IPS DF 6.9 (cell line): Measurements from ENCODE around the gene ALK.

Experiments used
- DNase-seq: peaks from one replicate; pipeline ENCODE4 v3.0.0-alpha.2; 2013; ENCODE audit warnings: low read depth, low spot score
- H3K27ac ChIP-seq: one replicate; pipeline ENCODE4 v1.5.1; 2013; ENCODE audit warnings: low read length, control low read depth
- H3K27me3 ChIP-seq: 2 replicates; pipeline ENCODE4 v1.6.1; 2013; ENCODE audit warnings: mild to moderate bottlenecking, low read length; ENCODE audit not compliant: control insufficient read depth, insufficient read depth
- H3K36me3 ChIP-seq: 2 replicates; pipeline ENCODE4 v1.6.1; 2013; ENCODE audit warnings: low read length; ENCODE audit not compliant: control insufficient read depth, insufficient read depth
- H3K4me1 ChIP-seq: 2 replicates; pipeline ENCODE4 v1.6.1; 2013; ENCODE audit warnings: low read length; ENCODE audit not compliant: control insufficient read depth, insufficient read depth
- H3K4me3 ChIP-seq: 2 replicates; pipeline ENCODE4 v1.5.1; 2013; ENCODE audit warnings: mild to moderate bottlenecking, low read length
- H3K9me3 ChIP-seq: 2 replicates; pipeline ENCODE4 v1.6.1; 2013; ENCODE audit warnings: low read length, inconsistent platforms; ENCODE audit not compliant: control insufficient read depth, insufficient read depth
- WGBS: extraction: QIAGEN DNeasy Blood & Tissue Kit; methylation state at CpG from one replicate; pipeline ENCODE4 v1.1.7; 2013; ENCODE audit warnings: mixed read lengths, missing lambda C conversion rate; ENCODE audit not compliant: insufficient read length, insufficient coverage; 5-methylcytosine and 5-hydroxymethylcytosine counted together

Gene ALK

GRCh38 chr2:29747786-29748470 lies 173.5 kb downstream of the ALK start:
- Histone ChIP-seq H3K4me3 (no peak overlapping the region), H3K9me3 (no peaks in the 10 kb centered on the region), H3K4me1 (no peaks in the 10 kb centered on the region), H3K36me3 (no peaks in the 10 kb centered on the region), H3K27ac (no peak overlapping the region), H3K27me3 (no peaks in the 10 kb centered on the region)
- no peak for DNase-seq
- no CpG with 5 or more reads among the region's 3 CpGs for WGBS

GRCh38 chr2:29744976-29745375 lies 176.4 kb downstream of the ALK start:
- WGBS = no CpG with 5 or more reads among the region's 3 CpGs
- H3K36me3 ChIP-seq = no peaks in the 10 kb centered on the region
- DNase-seq = no peak
- H3K4me1 ChIP-seq = no peaks in the 10 kb centered on the region
- no peak overlapping the region for H3K27ac ChIP-seq
- no peaks in the 10 kb centered on the region for H3K27me3 ChIP-seq
- no peaks in the 10 kb centered on the region for H3K9me3 ChIP-seq
- H3K4me3 ChIP-seq = no peak overlapping the region

- no peak for DNase-seq
- no peak overlapping the region for H3K27ac ChIP-seq
- H3K4me1 ChIP-seq = no peaks in the 10 kb centered on the region
- no peak overlapping the region for H3K4me3 ChIP-seq
- H3K27me3 ChIP-seq = no peaks in the 10 kb centered on the region
- no peaks in the 10 kb centered on the region for H3K36me3 ChIP-seq
- WGBS = no CpG with 5 or more reads among the region's 3 CpGs
- H3K9me3 ChIP-seq = no peaks in the 10 kb centered on the region
These were observed 177.9 kb downstream of the ALK start for GRCh38 chr2:29743516-29743915.

- H3K4me3 ChIP-seq = no peak overlapping the region
- no peaks in the 10 kb centered on the region for H3K36me3 ChIP-seq
- DNase-seq = no peak
- H3K27ac ChIP-seq = no peak overlapping the region
- H3K4me1 ChIP-seq = no peaks in the 10 kb centered on the region
- no peaks in the 10 kb centered on the region for H3K9me3 ChIP-seq
- WGBS = no CpG with 5 or more reads among the region's 2 CpGs
- H3K27me3 ChIP-seq = no peaks in the 10 kb centered on the region
These were observed 178.7 kb downstream of the ALK start for GRCh38 chr2:29742656-29743055.

GRCh38 chr2:29741132-29741531 lies 180.3 kb downstream of the ALK start:
- Histone ChIP-seq H3K4me3 (no peak overlapping the region), H3K27ac (no peak overlapping the region), H3K27me3 (no peaks in the 10 kb centered on the region), H3K9me3 (no peaks in the 10 kb centered on the region), H3K36me3 (no peaks in the 10 kb centered on the region), H3K4me1 (no peaks in the 10 kb centered on the region)
- no CpG with 5 or more reads among the region's 4 CpGs for WGBS
- no peak for DNase-seq

GRCh38 chr2:29733965-29734364 lies 187.4 kb downstream of the ALK start:
- Histone ChIP-seq H3K27me3 (no peaks in the 10 kb centered on the region), H3K4me3 (no peak overlapping the region), H3K4me1 (peaks cover 3% of the 10 kb centered on the region), H3K9me3 (no peaks in the 10 kb centered on the region), H3K36me3 (no peaks in the 10 kb centered on the region), H3K27ac (no peak overlapping the region)
- no peak for DNase-seq
- no CpG with 5 or more reads among the region's 4 CpGs for WGBS

GRCh38 chr2:29733213-29733612 lies 188.2 kb downstream of the ALK start:
- no CpG with 5 or more reads among the region's 1 CpG for WGBS
- Histone ChIP-seq H3K27ac (no peak overlapping the region), H3K36me3 (no peaks in the 10 kb centered on the region), H3K27me3 (no peaks in the 10 kb centered on the region), H3K9me3 (no peaks in the 10 kb centered on the region), H3K4me1 (peaks cover 3% of the 10 kb centered on the region), H3K4me3 (no peak overlapping the region)
- DNase-seq = no peak

GRCh38 chr2:29731948-29732347 lies 189.4 kb downstream of the ALK start:
- Histone ChIP-seq H3K36me3 (no peaks in the 10 kb centered on the region), H3K4me3 (no peak overlapping the region), H3K27ac (no peak overlapping the region), H3K9me3 (no peaks in the 10 kb centered on the region), H3K4me1 (peaks cover 3% of the 10 kb centered on the region), H3K27me3 (no peaks in the 10 kb centered on the region)
- no CpG with 5 or more reads among the region's 2 CpGs for WGBS
- DNase-seq = no peak

- no peak overlapping the region for H3K27ac ChIP-seq
- no peaks in the 10 kb centered on the region for H3K9me3 ChIP-seq
- no peaks in the 10 kb centered on the region for H3K27me3 ChIP-seq
- no peak overlapping the region for H3K4me3 ChIP-seq
- no peak for DNase-seq
- H3K4me1 ChIP-seq = peaks cover 3% of the 10 kb centered on the region
- H3K36me3 ChIP-seq = no peaks in the 10 kb centered on the region
- WGBS = no CpG with 5 or more reads among the region's 7 CpGs
These were observed 191.5 kb downstream of the ALK start for GRCh38 chr2:29729932-29730331.

GRCh38 chr2:29729401-29729800 lies 192.0 kb downstream of the ALK start:
- Histone ChIP-seq H3K9me3 (no peaks in the 10 kb centered on the region), H3K4me1 (peaks cover 3% of the 10 kb centered on the region), H3K27me3 (no peaks in the 10 kb centered on the region), H3K4me3 (no peak overlapping the region), H3K27ac (no peak overlapping the region), H3K36me3 (no peaks in the 10 kb centered on the region)
- DNase-seq = no peak
- no CpG with 5 or more reads among the region's 7 CpGs for WGBS

GRCh38 chr2:29726976-29727375 lies 194.4 kb downstream of the ALK start:
- no CpG with 5 or more reads among the region's 2 CpGs for WGBS
- Histone ChIP-seq H3K36me3 (no peaks in the 10 kb centered on the region), H3K27ac (no peak overlapping the region), H3K9me3 (no peaks in the 10 kb centered on the region), H3K4me3 (no peak overlapping the region), H3K4me1 (peaks cover 3% of the 10 kb centered on the region), H3K27me3 (no peaks in the 10 kb centered on the region)
- DNase-seq = no peak
